K562 (cell line): ENCODE data around the gene DOCK1. TPM values are rescaled to one million over a fixed set of nuclear protein-coding genes. Genes with fewer than 3 reads are reported as not detected.

Experiments used
- ATAC-seq: fragments of 200-7000 bp; cut with Tn5 transposase; 3 replicates; pipeline ENCODE4 v1.9.1; 2020; ENCODE audit warnings: moderate library complexity
- BruUV-seq: library from RNA; stranded (reverse); fragments of 400-500 nt; replicated peaks from 2 replicates; lab custom pipeline; 2021; lab: Mats Ljungman, UMichigan
- CTCF ChIA-PET: fragments of 300-600 bp; formaldehyde crosslinking; extraction: SDS; loops from one replicate; lab custom pipeline; 2021; ENCODE audit warnings: low intra/inter-chr PET ratio; lab: Yijun Ruan, JAX
- POLR2A ChIA-PET: fragments of 300-600, 350-650 bp; sonication (Branson Sonifier 250); formaldehyde crosslinking; extraction: SDS; loops from one replicate; lab custom pipeline; 2021; ENCODE audit warnings: antibody characterized with exemption, inconsistent platforms; lab: Yijun Ruan, JAX
- DNase-seq, 4 experiments: peaks; one replicate each; pipeline versions ENCODE4 v3.0.0 to v3.0.0-alpha.2; 2011 to 2018; ENCODE audit warnings: low spot score in 3 of 4, mixed read lengths in 3 of 4; ENCODE audit errors: extremely low read depth in 1 of 4
- FAIRE-seq: peaks from 2 replicates; lab custom pipeline; 2011; peaks lifted over from hg19 to GRCh38; lab: Jason Lieb, UNC
- H2AFZ ChIP-seq: 2 replicates; pipeline ENCODE4 v1.6.0; 2011; ENCODE audit warnings: low read depth, low read length, control low read depth, inconsistent platforms
- H3K27ac ChIP-seq: fragments of 200-600 bp; 3 replicates; pipeline ENCODE4 v1.8.0; 2011; ENCODE audit warnings: low read depth, mild to moderate bottlenecking, control low read depth, inconsistent platforms, low read length, moderate library complexity, mixed read lengths; ENCODE audit errors: extremely low read depth
- H3K27me3 ChIP-seq, 2 experiments: fragments of 300-600 bp in 1 of 2; 2 replicates in 1 of 2; 3 replicates in 1 of 2; pipeline versions ENCODE4 v1.6.0 to v1.8.0; 2011; ENCODE audit warnings: inconsistent platforms in 2 of 2, low read length in 2 of 2, mild to moderate bottlenecking in 1 of 2, mixed read lengths in 1 of 2, moderate library complexity in 1 of 2; ENCODE audit not compliant: control insufficient read depth in 2 of 2, insufficient read depth in 2 of 2
- H3K36me3 ChIP-seq: fragments of 300-600 bp; 3 replicates; pipeline ENCODE4 v1.8.0; 2011; ENCODE audit warnings: mild to moderate bottlenecking, low read length, inconsistent platforms; ENCODE audit not compliant: control insufficient read depth, insufficient read depth
- H3K4me1 ChIP-seq, 2 experiments: fragments of 200-600 bp in 1 of 2; replicated peaks in 1 of 2; 2 replicates in 1 of 2; 3 replicates in 1 of 2; pipeline versions ENCODE4 v1.5.1 to v1.8.0; 2011; ENCODE audit warnings: inconsistent platforms in 2 of 2, low read length in 2 of 2, mild to moderate bottlenecking in 1 of 2, mixed read lengths in 1 of 2, moderate library complexity in 1 of 2; ENCODE audit not compliant: control insufficient read depth in 2 of 2, insufficient read depth in 2 of 2
- H3K4me2 ChIP-seq: 2 replicates; pipeline ENCODE4 v1.6.1; 2011; ENCODE audit warnings: low read length, control low read depth, inconsistent platforms, mixed read lengths; ENCODE audit not compliant: insufficient read depth
- H3K4me3 ChIP-seq: fragments of 200-600 bp; sonication (generic), shearing (Covaris generic); 2 replicates; pipeline ENCODE4 v1.5.1; 2016; ENCODE audit warnings: control low read depth, inconsistent platforms
- H3K79me2 ChIP-seq: fragments of 200-600 bp; 3 replicates; pipeline ENCODE4 v1.8.0; 2011; ENCODE audit warnings: low read length, inconsistent platforms; ENCODE audit not compliant: control insufficient read depth, insufficient read depth
- H3K9ac ChIP-seq, 2 experiments: 2 replicates each; pipeline versions ENCODE4 v1.6.0 to v1.6.1; 2011; ENCODE audit warnings: low read depth in 2 of 2, low read length in 2 of 2, control low read depth in 1 of 2, inconsistent platforms in 1 of 2, mild to moderate bottlenecking in 1 of 2, mixed read lengths in 1 of 2; ENCODE audit not compliant: insufficient read depth in 1 of 2
- H3K9me1 ChIP-seq: one replicate; pipeline ENCODE4 v1.6.0; 2011; ENCODE audit warnings: inconsistent platforms, mild to moderate bottlenecking, low read length, moderate library complexity; ENCODE audit not compliant: control insufficient read depth, insufficient read depth
- H3K9me3 ChIP-seq: replicated peaks from 2 replicates; pipeline ENCODE4 v1.5.1; 2011; ENCODE audit warnings: low read depth, low read length, inconsistent platforms; ENCODE audit not compliant: control insufficient read depth, insufficient read depth
- H4K20me1 ChIP-seq: replicated peaks from 2 replicates; pipeline ENCODE4 v1.6.1; 2011; ENCODE audit warnings: low read length, inconsistent platforms, mixed read lengths; ENCODE audit not compliant: control insufficient read depth, insufficient read depth
- HDAC8 ChIP-seq: fragments of 450-650 bp; IDR thresholded peaks from 2 replicates; pipeline ENCODE4 v1.6.1; 2016; ENCODE audit warnings: mild to moderate bottlenecking, missing genetic modification characterization, moderate library complexity, missing compliant biosample characterization
- KLF13 ChIP-seq: fragments of 450-650 bp; IDR thresholded peaks from 2 replicates; pipeline ENCODE4 v1.6.1; 2016; ENCODE audit warnings: missing genetic modification characterization, low read depth, mild to moderate bottlenecking, missing compliant biosample characterization, moderate library complexity, borderline replicate concordance
- MCM5 ChIP-seq: fragments of 450-650 bp; IDR thresholded peaks from 2 replicates; pipeline ENCODE4 v1.6.1; 2016; ENCODE audit warnings: low read depth
- NELFE ChIP-seq: IDR thresholded peaks from 2 replicates; pipeline ENCODE4 v1.6.1; 2011; ENCODE audit warnings: mild to moderate bottlenecking; ENCODE audit not compliant: insufficient read depth, insufficient read length
- TAF1 ChIP-seq: IDR thresholded peaks from 2 replicates; pipeline ENCODE4 v1.6.1; 2011; ENCODE audit warnings: mild to moderate bottlenecking, low read length, moderate library complexity; ENCODE audit not compliant: insufficient read depth, control insufficient read depth, severe bottlenecking; ENCODE audit errors: extremely low read depth
- WGBS: fragments of 100-300 bp; shearing (Covaris generic); methylation state at CpG from one replicate; pipeline ENCODE4 v1.1.6; 2016; ENCODE audit warnings: low coverage, mixed read lengths; ENCODE audit not compliant: insufficient coverage; ENCODE audit errors: missing lambda C conversion rate; 5-methylcytosine and 5-hydroxymethylcytosine counted together
- in situ Hi-C: fragments of 300-500 bp; cut with MboI; formaldehyde crosslinking; loops from 4 replicates; pipeline ENCODE4 v1.15.0; 2018; ENCODE audit warnings: inconsistent platforms, mixed read lengths
- intact Hi-C: fragments of 100-400 bp; cut with micrococcal nuclease; formaldehyde crosslinking; loops from 2 replicates; pipeline ENCODE4 v1.14.2; 2022
- polyA plus RNA-seq, 8 experiments: library from polyadenylated mRNA; depleted of rRNA in 4 of 8; stranded (reverse) in 5 of 8; unstranded in 3 of 8; fragments of >200 nt; fragmentation: Nextera tagmentation in 2 of 8; fragmentation: Illumina TruSeq in 1 of 8; extraction: Ambion mirVana in 2 of 8; extraction: Trizol in 1 of 8; gene quantifications; 2 replicates each; pipeline versions ENCODE4 v1.2.1 to v1.2.3, GENCODE V29; 2011 to 2014; ENCODE audit warnings: inconsistent platforms in 1 of 8, missing spikeins in 1 of 8
- total RNA-seq, 7 experiments: library from RNA; depleted of rRNA in 6 of 7; stranded (reverse); fragments of >200 nt in 6 of 7; fragmentation: Illumina TruSeq in 2 of 7; extraction: Trizol in 2 of 7; gene quantifications; 2 replicates each; pipeline versions ENCODE4 v1.2.1 to v1.2.3, GENCODE V29; 2011 to 2021; ENCODE audit warnings: low replicate concordance in 1 of 7
- TF ChIP-seq, protein P1 (sequence below): fragments of 450-650 bp; formaldehyde crosslinking; IDR thresholded peaks from 2 replicates; pipeline ENCODE4 v1.4.0; 2020; ENCODE audit warnings: mild to moderate bottlenecking, moderate library complexity

The DOCK1 gene
- total and polyA plus RNA-seq, 9 of the 15 experiments (the other 6 are each of a cell fraction or from before 2014, with no cell fraction given), result 0.31 TPM; not detected in 8

- BruUV-seq, result no TSS peak
- no peaks in the 10 kb centered on the region for H3K4me1 ChIP-seq
- no peak overlapping the region for H3K27ac ChIP-seq
- no peaks in the 10 kb centered on the region for H3K9me3 ChIP-seq
- CTCF ChIA-PET, result no interaction called here
- H2AFZ ChIP-seq, result no peak overlapping the region
- no peaks in the 10 kb centered on the region for H3K79me2 ChIP-seq
- H3K4me3 ChIP-seq, result no peak overlapping the region
- no peak for TF ChIP-seq TAF1
- no peak for DNase-seq
- no peaks in the 10 kb centered on the region for H3K36me3 ChIP-seq
- H3K27me3 ChIP-seq, result no peaks in the 10 kb centered on the region
- intact Hi-C loops, result no loop called here
- H3K9me1 ChIP-seq, result no peaks in the 10 kb centered on the region
- WGBS, result 0% methylated on average over 3 of the region's 6 CpGs
- FAIRE-seq, result no peak
- no peaks in the 10 kb centered on the region for H4K20me1 ChIP-seq
- in situ Hi-C loops, result no loop called here
- ATAC-seq, result no peak
- POLR2A ChIA-PET, result interaction anchor here (0.6 kb wide), 1 partner anchor 86 kb away, joined by 3 read pairs; no protein-coding TSS in a partner anchor
- no peak overlapping the region for H3K9ac ChIP-seq
- no peak overlapping the region for H3K4me2 ChIP-seq
Measured at GRCh38 chr10:126939706-126940105, 34.5 kb downstream of the DOCK1 start.

DNA sequence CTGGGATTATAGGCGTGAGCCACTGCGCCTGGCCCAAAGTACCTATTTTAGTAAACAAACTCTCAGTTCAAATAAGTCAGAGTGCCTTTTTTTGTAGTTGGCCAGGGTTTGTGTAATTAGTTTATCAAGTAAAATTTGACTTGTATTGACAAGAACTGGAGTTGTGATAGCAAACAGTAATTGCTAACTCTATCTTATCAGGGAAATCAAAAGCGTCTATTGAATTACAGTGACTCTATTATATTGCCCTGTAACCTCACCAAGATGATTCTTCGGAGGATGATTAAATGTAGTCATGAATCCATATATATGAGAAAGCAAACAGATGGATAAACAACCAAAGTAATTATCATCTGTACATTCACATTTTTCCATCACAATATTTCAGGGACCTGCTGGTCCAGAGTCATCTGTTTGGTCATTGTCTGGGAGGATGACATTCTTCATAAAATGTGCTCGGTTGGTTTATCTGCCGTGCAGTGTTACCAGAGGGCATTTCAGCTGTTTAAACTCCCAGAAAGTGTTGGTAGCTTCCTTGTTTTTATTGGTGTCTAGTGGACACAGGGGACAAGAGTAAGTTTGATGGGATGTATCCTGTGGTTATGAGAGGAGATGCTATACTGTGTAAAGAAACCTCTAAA is 35.6 kb downstream of the DOCK1 start:
- Histone ChIP-seq H3K27me3 (no peaks in the 10 kb centered on the region), H3K9me1 (no peaks in the 10 kb centered on the region), H3K27ac (no peak overlapping the region), H4K20me1 (no peaks in the 10 kb centered on the region), H3K79me2 (no peaks in the 10 kb centered on the region), H2AFZ (no peak overlapping the region), H3K9ac (no peak overlapping the region), H3K4me1 (no peaks in the 10 kb centered on the region), H3K9me3 (no peaks in the 10 kb centered on the region), H3K36me3 (no peaks in the 10 kb centered on the region), H3K4me2 (no peak overlapping the region), H3K4me3 (no peak overlapping the region)
- DNase-seq (no peak), ATAC-seq (no peak), FAIRE-seq (no peak)
- 0% methylated on average over 6 of the region's 6 CpGs for WGBS
- TF ChIP-seq KLF13 (tag) (no peak), MCM5 (no peak), NELFE (no peak), HDAC8 (tag) (no peak)
- TF ChIP-seq, protein P1, sequence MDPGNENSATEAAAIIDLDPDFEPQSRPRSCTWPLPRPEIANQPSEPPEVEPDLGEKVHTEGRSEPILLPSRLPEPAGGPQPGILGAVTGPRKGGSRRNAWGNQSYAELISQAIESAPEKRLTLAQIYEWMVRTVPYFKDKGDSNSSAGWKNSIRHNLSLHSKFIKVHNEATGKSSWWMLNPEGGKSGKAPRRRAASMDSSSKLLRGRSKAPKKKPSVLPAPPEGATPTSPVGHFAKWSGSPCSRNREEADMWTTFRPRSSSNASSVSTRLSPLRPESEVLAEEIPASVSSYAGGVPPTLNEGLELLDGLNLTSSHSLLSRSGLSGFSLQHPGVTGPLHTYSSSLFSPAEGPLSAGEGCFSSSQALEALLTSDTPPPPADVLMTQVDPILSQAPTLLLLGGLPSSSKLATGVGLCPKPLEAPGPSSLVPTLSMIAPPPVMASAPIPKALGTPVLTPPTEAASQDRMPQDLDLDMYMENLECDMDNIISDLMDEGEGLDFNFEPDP (CRISPR knock-in tag), result no peak
- no TSS peak for BruUV-seq
- ChIA-PET POLR2A (no interaction called here), CTCF (no interaction called here)
- in situ Hi-C loops (no loop called here), intact Hi-C loops (no loop called here)
